IPS-NIHi7 (cell line): Measurements from ENCODE around the gene FAM184A.
"Not testable (repeated sequence)": the region's sequence is repeated elsewhere in the genome, so short reads cannot be mapped to it uniquely, and the experiment has no call there.

ENCODE experiments used
- DNase-seq: peaks from one replicate; pipeline ENCODE4 v3.0.0; 2012; ENCODE audit warnings: mixed read lengths; ENCODE audit errors: extremely low spot score

Gene FAM184A

GRCh38 chr6:119078376-119079282, at the start of gene FAM184A:
FAM184A (minus strand) TSS chr6:119078664; CDS start chr6:119078299, 365 bp downstream.
- peak; percentile 82 for DNase-seq

GRCh38 chr6:119127627-119128026, 49.2 kb upstream of the FAM184A start:
- DNase-seq = no peak

GRCh38 chr6:119126826-119127225, 48.4 kb upstream of the FAM184A start:
- DNase-seq = no peak

GRCh38 chr6:119126140-119126539, 47.7 kb upstream of the FAM184A start:
- DNase-seq = no peak

GRCh38 chr6:119125576-119125975, 47.1 kb upstream of the FAM184A start:
- DNase-seq = no peak

- no peak for DNase-seq
Observed at GRCh38 chr6:119124079-119124824, 45.8 kb upstream of the FAM184A start.

GRCh38 chr6:119122336-119122735, 43.9 kb upstream of the FAM184A start:
- no peak for DNase-seq

GRCh38 chr6:119121367-119121766, 42.9 kb upstream of the FAM184A start:
- no peak for DNase-seq

GRCh38 chr6:119119989-119120388, 41.5 kb upstream of the FAM184A start:
- no peak for DNase-seq

GRCh38 chr6:119119062-119119461, 40.6 kb upstream of the FAM184A start:
- DNase-seq = not testable (repeated sequence)

- DNase-seq = no peak
Observed at GRCh38 chr6:119116712-119117281, 38.3 kb upstream of the FAM184A start.

- DNase-seq = no peak
Observed at GRCh38 chr6:119113961-119114360, 35.5 kb upstream of the FAM184A start.

GRCh38 chr6:119112812-119113530, 34.5 kb upstream of the FAM184A start:
- no peak for DNase-seq

- DNase-seq = peak; percentile 65
Observed at GRCh38 chr6:119110601-119111548, 32.4 kb upstream of the FAM184A start.

- no peak for DNase-seq
Observed at GRCh38 chr6:119109654-119110325, 31.3 kb upstream of the FAM184A start.

GRCh38 chr6:119108076-119108475, 29.6 kb upstream of the FAM184A start:
- DNase-seq = no peak

GRCh38 chr6:119105282-119105681, 26.8 kb upstream of the FAM184A start:
- no peak for DNase-seq

GRCh38 chr6:119102901-119103300, 24.4 kb upstream of the FAM184A start:
- no peak for DNase-seq

- DNase-seq = no peak
Observed at GRCh38 chr6:119100115-119100514, 21.7 kb upstream of the FAM184A start.

- not testable (repeated sequence) for DNase-seq
Observed at GRCh38 chr6:119097815-119098361, 19.4 kb upstream of the FAM184A start.
